ENCODE results near the gene ZNRD2. TPM values are rescaled to one million over a fixed set of nuclear protein-coding genes. Genes with fewer than 3 reads are reported as not detected.

ZNRD2 gene
- total RNA-seq, 6 donors from 2014 or later, result 22.6 to 60.7 (median 39.7) TPM

DNA sequence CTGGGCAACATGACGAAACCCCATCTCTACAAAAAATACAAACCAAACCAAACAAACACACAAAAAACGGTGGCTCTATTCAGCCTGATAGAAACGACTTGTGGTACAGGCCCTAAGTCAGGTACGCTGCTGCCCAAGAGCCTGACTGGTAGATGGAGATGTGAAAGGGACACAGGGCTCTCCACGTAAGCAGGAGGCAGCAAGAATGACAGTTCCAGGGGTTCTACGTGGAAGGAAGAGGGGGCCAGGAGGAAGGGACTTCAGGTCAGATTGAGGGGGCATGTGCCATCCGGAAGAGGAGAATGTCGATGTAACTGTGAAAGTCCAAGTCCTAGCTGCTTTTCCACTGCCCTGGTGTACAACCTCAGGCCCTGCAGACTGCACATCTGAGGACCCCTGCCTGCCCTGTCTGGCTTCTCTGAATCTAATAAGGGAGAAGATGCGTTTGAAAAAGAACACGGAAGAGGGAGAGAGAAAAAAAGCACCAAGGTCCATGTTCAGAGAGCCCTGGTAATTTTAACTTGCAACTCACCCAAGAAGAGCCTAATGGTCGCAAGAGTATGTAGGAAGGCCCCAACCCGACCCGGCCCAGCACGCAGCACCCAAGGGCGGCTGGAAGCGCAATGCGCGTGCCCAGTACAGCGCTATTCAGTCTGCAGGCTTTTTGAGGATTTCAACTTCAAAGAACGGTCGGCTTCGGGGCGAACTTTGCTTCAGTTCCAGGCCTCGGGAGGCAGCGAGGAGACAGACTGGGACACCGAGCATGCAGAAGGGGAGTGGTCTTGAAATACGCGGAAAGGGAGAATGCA, 909 bp upstream of the ZNRD2 start:
- Histone ChIP-seq H3K27ac (peak overlapping the region; percentile 91 to 98 (median 94)), H3K27me3 (no peaks in the 10 kb centered on the region), H3K36me3 (peaks cover 0 to 6% (median 0%) of the 10 kb centered on the region in 4 donors), H3K9me3 (no peaks in the 10 kb centered on the region), H3K4me1 (peaks cover 46 to 76% (median 64%) of the 10 kb centered on the region in 4 donors), H3K4me3 (peak overlapping the region; percentile 11 to 89 (median 82))
- 6 to 7% methylated on average over 24 to 27 of the region's 28 CpGs for WGBS, 2 donors
- TF ChIP-seq CTCF (IDR thresholded peaks at IDR 0.05) (no peak), POLR2A (IDR thresholded peaks at IDR 0.05) (peak in 2 of 4 donors; percentile 31 to 57)
- DNase-seq (peak in 1 of 2 donors; percentile 87), ATAC-seq (ENCODE audit: low FRiP score in 2 of 2) (peak; percentile 30 to 49)

- DNase-seq (no peak), ATAC-seq (ENCODE audit: low FRiP score in 2 of 2) (no peak)
- peak overlapping the region in 2 of 4 donors; percentile 77 to 87 for H3K4me3 ChIP-seq
- 69 to 93% methylated on average over 5 of the region's 9 CpGs for WGBS, 2 donors
- TF ChIP-seq EP300 (IDR thresholded peaks at IDR 0.05) (no peak), POLR2AphosphoS5 (IDR thresholded peaks at IDR 0.05) (no peak), CTCF (IDR thresholded peaks at IDR 0.05) (no peak), POLR2A (IDR thresholded peaks at IDR 0.05) (no peak)
- peaks cover 54 to 76% (median 64%) of the 10 kb centered on the region in 4 donors for H3K4me1 ChIP-seq
- H3K27me3 ChIP-seq, result no peaks in the 10 kb centered on the region
- H3K36me3 ChIP-seq, result peaks cover 0 to 6% (median 0%) of the 10 kb centered on the region in 4 donors
- no peaks in the 10 kb centered on the region for H3K9me3 ChIP-seq
- peak overlapping the region in 3 of 4 donors; percentile 93 to 98 (median 94) for H3K27ac ChIP-seq
These were observed 1.1 kb downstream of the ZNRD2 start for GRCh38 chr11:65571420-65571819.

GRCh38 chr11:65571940-65572339, 1.7 kb downstream of the ZNRD2 start:
- DNase-seq (no peak), ATAC-seq (ENCODE audit: low FRiP score in 2 of 2) (no peak)
- TF ChIP-seq POLR2AphosphoS5 (IDR thresholded peaks at IDR 0.05) (no peak), POLR2A (IDR thresholded peaks at IDR 0.05) (no peak), EP300 (IDR thresholded peaks at IDR 0.05) (no peak), CTCF (IDR thresholded peaks at IDR 0.05) (peak in 1 of 6 experiments; percentile 12)
- H3K36me3 ChIP-seq, result peaks cover 0 to 6% (median 0%) of the 10 kb centered on the region in 4 donors
- no peaks in the 10 kb centered on the region for H3K9me3 ChIP-seq
- peak overlapping the region; percentile 93 to 98 (median 94) for H3K27ac ChIP-seq
- peaks cover 60 to 80% (median 66%) of the 10 kb centered on the region in 4 donors for H3K4me1 ChIP-seq
- H3K4me3 ChIP-seq, result peak overlapping the region; percentile 16 to 93 (median 86)
- WGBS, 2 donors, result 8 to 14% methylated on average over 11 of the region's 11 CpGs
- H3K27me3 ChIP-seq, result no peaks in the 10 kb centered on the region

- ATAC-seq (ENCODE audit: low FRiP score in 2 of 2) (peak in 1 of 2 donors; percentile 50), DNase-seq (peak; percentile 92 to 95)
- Histone ChIP-seq H3K36me3 (peaks cover 0 to 6% (median 0%) of the 10 kb centered on the region in 4 donors), H3K27ac (peak within 1 kb of the TSS; percentile 93 to 98 (median 94)), H3K4me3 (peak within 1 kb of the TSS; percentile 40 to 93 (median 86)), H3K27me3 (no peaks in the 10 kb centered on the region), H3K4me1 (peaks cover 62 to 84% (median 71%) of the 10 kb centered on the region in 4 donors), H3K9me3 (no peaks in the 10 kb centered on the region)
- WGBS, 2 donors, result 0 to 2% methylated on average over 3 to 39 of the region's 86 CpGs
- TF ChIP-seq POLR2AphosphoS5 (IDR thresholded peaks at IDR 0.05) (peak in 1 of 2 donors; percentile 60), CTCF (IDR thresholded peaks at IDR 0.05) (peak in 1 of 6 experiments; percentile 22), EP300 (IDR thresholded peaks at IDR 0.05) (no peak), POLR2A (IDR thresholded peaks at IDR 0.05) (peak in 2 of 4 donors; percentile 77 to 80)
These were observed 2.2 kb downstream of the ZNRD2 start, which contains the start of gene FAM89B for GRCh38 chr11:65572356-65573051. Gene FAM89B, plus strand, starts transcription at chr11:65572538. Its CDS starts 132 bp downstream, at chr11:65572670.

Data from upper lobe of left lung (tissue), 6 donors.